Dendritic cell treated with granulocyte-macrophage colony-stimulating factor and Interleukin-4, amounts not matched to agents 40 ng/mL and 50 ng/mL, for 4 days (primary cell): Measurements from ENCODE around the gene RETREG3.
"Not testable (repeated sequence)": the region's sequence is repeated elsewhere in the genome, so short reads cannot be mapped to it uniquely, and the experiment has no call there.

ENCODE experiments used
- H3K27ac Mint-ChIP-seq: one replicate; pipeline ENCODE4 v1.8.0; 2022; ENCODE audit warnings: mild to moderate bottlenecking, mixed read lengths
- H3K27me3 Mint-ChIP-seq: one replicate; pipeline ENCODE4 v1.8.0; 2022; ENCODE audit warnings: mild to moderate bottlenecking, mixed read lengths
- H3K36me3 Mint-ChIP-seq: one replicate; pipeline ENCODE4 v1.8.0; 2022; ENCODE audit warnings: low read depth, mixed read lengths
- H3K4me1 Mint-ChIP-seq: one replicate; pipeline ENCODE4 v1.8.0; 2022; ENCODE audit warnings: low read depth, mixed read lengths
- H3K4me3 Mint-ChIP-seq: one replicate; pipeline ENCODE4 v1.8.0; 2022; ENCODE audit warnings: mild to moderate bottlenecking, moderate library complexity, mixed read lengths
- H3K9me3 Mint-ChIP-seq: one replicate; pipeline ENCODE4 v1.8.0; 2022; ENCODE audit warnings: mixed read lengths
- intact Hi-C: fragments of 100-400 bp; cut with micrococcal nuclease; formaldehyde crosslinking; loops from one replicate; pipeline ENCODE4 v1.15.0; 2022

Gene RETREG3

GRCh38 chr17:42544874-42545283 is 64.3 kb downstream of the RETREG3 start:
- H3K9me3 Mint-ChIP-seq, result no peaks in the 10 kb centered on the region
- peaks cover 8% of the 10 kb centered on the region for H3K4me1 Mint-ChIP-seq
- intact Hi-C loops, result no loop called here
- H3K36me3 Mint-ChIP-seq, result peaks cover 68% of the 10 kb centered on the region
- H3K4me3 Mint-ChIP-seq, result no peak overlapping the region
- H3K27me3 Mint-ChIP-seq, result peaks cover 26% of the 10 kb centered on the region
- no peak overlapping the region for H3K27ac Mint-ChIP-seq

GRCh38 chr17:42543190-42544079 is 65.7 kb downstream of the RETREG3 start:
- H3K27me3 Mint-ChIP-seq, result peaks cover 17% of the 10 kb centered on the region
- no peaks in the 10 kb centered on the region for H3K9me3 Mint-ChIP-seq
- H3K27ac Mint-ChIP-seq, result no peak overlapping the region
- no peak overlapping the region for H3K4me3 Mint-ChIP-seq
- intact Hi-C loops, result no loop called here
- H3K4me1 Mint-ChIP-seq, result peaks cover 8% of the 10 kb centered on the region
- H3K36me3 Mint-ChIP-seq, result peaks cover 83% of the 10 kb centered on the region

GRCh38 chr17:42541041-42541833 is 67.9 kb downstream of the RETREG3 start:
- intact Hi-C loops, result no loop called here
- peaks cover 91% of the 10 kb centered on the region for H3K36me3 Mint-ChIP-seq
- no peak overlapping the region for H3K27ac Mint-ChIP-seq
- H3K9me3 Mint-ChIP-seq, result no peaks in the 10 kb centered on the region
- no peaks in the 10 kb centered on the region for H3K27me3 Mint-ChIP-seq
- no peak overlapping the region for H3K4me3 Mint-ChIP-seq
- H3K4me1 Mint-ChIP-seq, result peaks cover 27% of the 10 kb centered on the region

GRCh38 chr17:42540558-42540957 is 68.6 kb downstream of the RETREG3 start:
- Mint-ChIP-seq H3K4me1 (peaks cover 31% of the 10 kb centered on the region), H3K36me3 (peaks cover 96% of the 10 kb centered on the region)
- H3K4me3 Mint-ChIP-seq, intact Hi-C loops, H3K27me3 Mint-ChIP-seq, H3K9me3 Mint-ChIP-seq, H3K27ac Mint-ChIP-seq: not testable (repeated sequence)

GRCh38 chr17:42538482-42538881 is 70.7 kb downstream of the RETREG3 start:
- Mint-ChIP-seq H3K27me3 (no peaks in the 10 kb centered on the region), H3K4me1 (peaks cover 46% of the 10 kb centered on the region), H3K4me3 (no peak overlapping the region)

GRCh38 chr17:42537826-42538451 is 71.2 kb downstream of the RETREG3 start:
- H3K36me3 Mint-ChIP-seq, result peaks cover 75% of the 10 kb centered on the region
- no peaks in the 10 kb centered on the region for H3K27me3 Mint-ChIP-seq
- H3K4me3 Mint-ChIP-seq, result peak overlapping the region; percentile 35
- no peaks in the 10 kb centered on the region for H3K9me3 Mint-ChIP-seq
- H3K27ac Mint-ChIP-seq, result no peak overlapping the region
- H3K4me1 Mint-ChIP-seq, result peaks cover 50% of the 10 kb centered on the region
- intact Hi-C loops, result no loop called here

More at GRCh38 chr17:42538482-42538881, 70.7 kb downstream of the RETREG3 start:
- Mint-ChIP-seq H3K27ac (no peak overlapping the region), H3K9me3 (no peaks in the 10 kb centered on the region), H3K36me3 (peaks cover 80% of the 10 kb centered on the region)
- intact Hi-C loops, result no loop called here

GRCh38 chr17:42537156-42537805 is 71.9 kb downstream of the RETREG3 start:
- peaks cover 50% of the 10 kb centered on the region for H3K4me1 Mint-ChIP-seq
- H3K27ac Mint-ChIP-seq, result peak overlapping the region; percentile 93
- no peaks in the 10 kb centered on the region for H3K27me3 Mint-ChIP-seq
- H3K4me3 Mint-ChIP-seq, result peak overlapping the region; percentile 93
- intact Hi-C loops, result no loop called here
- peaks cover 68% of the 10 kb centered on the region for H3K36me3 Mint-ChIP-seq
- H3K9me3 Mint-ChIP-seq, result no peaks in the 10 kb centered on the region

GRCh38 chr17:42536372-42537155 is 72.6 kb downstream of the RETREG3 start:
- Mint-ChIP-seq H3K9me3 (no peaks in the 10 kb centered on the region), H3K36me3 (peaks cover 61% of the 10 kb centered on the region), H3K4me3 (peak overlapping the region; percentile 93), H3K27ac (peak overlapping the region; percentile 93), H3K4me1 (peaks cover 50% of the 10 kb centered on the region), H3K27me3 (no peaks in the 10 kb centered on the region)
- intact Hi-C loops, result no loop called here

GRCh38 chr17:42536048-42536371 is 73.2 kb downstream of the RETREG3 start, which contains the start of gene NAGLU:
NAGLU (plus strand) TSS chr17:42536241; CDS start chr17:42536273, 32 bp downstream.
- Mint-ChIP-seq H3K27ac (peak within 1 kb of the TSS; percentile 93), H3K27me3 (peaks cover 4% of the 10 kb centered on the region), H3K4me3 (peak within 1 kb of the TSS; percentile 93), H3K9me3 (no peaks in the 10 kb centered on the region), H3K4me1 (peaks cover 50% of the 10 kb centered on the region), H3K36me3 (peaks cover 55% of the 10 kb centered on the region)
- intact Hi-C loops, result no loop called here

GRCh38 chr17:42535155-42536047 is 73.8 kb downstream of the RETREG3 start:
- Mint-ChIP-seq H3K36me3 (peaks cover 49% of the 10 kb centered on the region), H3K27me3 (peaks cover 6% of the 10 kb centered on the region), H3K9me3 (no peaks in the 10 kb centered on the region), H3K4me1 (peaks cover 53% of the 10 kb centered on the region), H3K27ac (peak overlapping the region; percentile 93), H3K4me3 (peak overlapping the region; percentile 81)
- intact Hi-C loops, result no loop called here

- intact Hi-C loops, result no loop called here
- peaks cover 12% of the 10 kb centered on the region for H3K36me3 Mint-ChIP-seq
- H3K9me3 Mint-ChIP-seq, result no peaks in the 10 kb centered on the region
- peaks cover 6% of the 10 kb centered on the region for H3K27me3 Mint-ChIP-seq
- H3K4me1 Mint-ChIP-seq, result peaks cover 53% of the 10 kb centered on the region
- peak overlapping the region; percentile 71 for H3K4me3 Mint-ChIP-seq
- H3K27ac Mint-ChIP-seq, result peak overlapping the region; percentile 86
Measured at GRCh38 chr17:42531455-42532354, 77.5 kb downstream of the RETREG3 start.
